Measurements from ENCODE around the gene ATG13. TPM values are rescaled to one million over a fixed set of nuclear protein-coding genes. Genes with fewer than 3 reads are reported as not detected.

The ATG13 gene
- total and polyA plus RNA-seq, 2 experiments from 2014 or later: 32.9 to 71.1 TPM

DNA sequence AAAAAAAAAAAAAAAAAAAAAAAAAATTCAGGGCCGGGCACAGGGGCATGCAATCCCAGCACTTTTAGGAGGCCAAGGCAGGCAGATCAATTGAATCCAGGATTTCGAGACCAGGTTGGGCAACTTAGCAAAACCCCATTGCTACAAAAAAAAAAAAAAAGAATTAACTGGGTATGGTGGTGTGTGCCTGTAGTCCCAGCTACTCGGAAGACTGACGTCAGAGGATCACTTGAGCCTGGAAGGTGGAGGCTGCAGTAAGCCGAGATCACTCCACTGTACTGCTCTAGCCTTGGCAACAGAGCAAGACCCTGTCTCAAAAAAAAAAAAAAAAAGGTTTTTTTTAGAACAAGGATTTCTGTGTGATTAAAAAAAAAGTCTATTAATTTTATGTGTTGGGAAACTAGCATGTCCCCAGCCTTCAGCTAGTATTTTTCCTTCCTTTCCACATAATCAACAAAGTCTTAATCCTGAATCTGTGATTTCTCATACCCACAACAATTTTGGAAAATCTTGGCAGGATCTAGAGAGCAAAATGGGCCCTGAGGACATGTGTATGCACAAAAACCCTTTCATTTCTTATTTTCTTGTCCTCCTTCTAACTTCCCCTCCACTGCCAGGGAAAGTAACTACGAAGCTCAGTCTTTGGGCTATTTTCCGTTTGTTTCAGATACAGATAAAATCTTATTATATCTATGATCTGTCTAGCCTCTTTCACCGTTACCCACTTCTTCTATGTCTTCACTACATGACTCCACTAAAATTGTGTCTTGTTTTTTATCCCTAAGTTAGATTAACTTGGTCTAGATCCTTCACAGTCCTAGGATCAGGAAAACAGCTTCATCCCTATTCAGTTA is 17.8 kb upstream of the ATG13 start (continued):
- TF ChIP-seq, protein P1, sequence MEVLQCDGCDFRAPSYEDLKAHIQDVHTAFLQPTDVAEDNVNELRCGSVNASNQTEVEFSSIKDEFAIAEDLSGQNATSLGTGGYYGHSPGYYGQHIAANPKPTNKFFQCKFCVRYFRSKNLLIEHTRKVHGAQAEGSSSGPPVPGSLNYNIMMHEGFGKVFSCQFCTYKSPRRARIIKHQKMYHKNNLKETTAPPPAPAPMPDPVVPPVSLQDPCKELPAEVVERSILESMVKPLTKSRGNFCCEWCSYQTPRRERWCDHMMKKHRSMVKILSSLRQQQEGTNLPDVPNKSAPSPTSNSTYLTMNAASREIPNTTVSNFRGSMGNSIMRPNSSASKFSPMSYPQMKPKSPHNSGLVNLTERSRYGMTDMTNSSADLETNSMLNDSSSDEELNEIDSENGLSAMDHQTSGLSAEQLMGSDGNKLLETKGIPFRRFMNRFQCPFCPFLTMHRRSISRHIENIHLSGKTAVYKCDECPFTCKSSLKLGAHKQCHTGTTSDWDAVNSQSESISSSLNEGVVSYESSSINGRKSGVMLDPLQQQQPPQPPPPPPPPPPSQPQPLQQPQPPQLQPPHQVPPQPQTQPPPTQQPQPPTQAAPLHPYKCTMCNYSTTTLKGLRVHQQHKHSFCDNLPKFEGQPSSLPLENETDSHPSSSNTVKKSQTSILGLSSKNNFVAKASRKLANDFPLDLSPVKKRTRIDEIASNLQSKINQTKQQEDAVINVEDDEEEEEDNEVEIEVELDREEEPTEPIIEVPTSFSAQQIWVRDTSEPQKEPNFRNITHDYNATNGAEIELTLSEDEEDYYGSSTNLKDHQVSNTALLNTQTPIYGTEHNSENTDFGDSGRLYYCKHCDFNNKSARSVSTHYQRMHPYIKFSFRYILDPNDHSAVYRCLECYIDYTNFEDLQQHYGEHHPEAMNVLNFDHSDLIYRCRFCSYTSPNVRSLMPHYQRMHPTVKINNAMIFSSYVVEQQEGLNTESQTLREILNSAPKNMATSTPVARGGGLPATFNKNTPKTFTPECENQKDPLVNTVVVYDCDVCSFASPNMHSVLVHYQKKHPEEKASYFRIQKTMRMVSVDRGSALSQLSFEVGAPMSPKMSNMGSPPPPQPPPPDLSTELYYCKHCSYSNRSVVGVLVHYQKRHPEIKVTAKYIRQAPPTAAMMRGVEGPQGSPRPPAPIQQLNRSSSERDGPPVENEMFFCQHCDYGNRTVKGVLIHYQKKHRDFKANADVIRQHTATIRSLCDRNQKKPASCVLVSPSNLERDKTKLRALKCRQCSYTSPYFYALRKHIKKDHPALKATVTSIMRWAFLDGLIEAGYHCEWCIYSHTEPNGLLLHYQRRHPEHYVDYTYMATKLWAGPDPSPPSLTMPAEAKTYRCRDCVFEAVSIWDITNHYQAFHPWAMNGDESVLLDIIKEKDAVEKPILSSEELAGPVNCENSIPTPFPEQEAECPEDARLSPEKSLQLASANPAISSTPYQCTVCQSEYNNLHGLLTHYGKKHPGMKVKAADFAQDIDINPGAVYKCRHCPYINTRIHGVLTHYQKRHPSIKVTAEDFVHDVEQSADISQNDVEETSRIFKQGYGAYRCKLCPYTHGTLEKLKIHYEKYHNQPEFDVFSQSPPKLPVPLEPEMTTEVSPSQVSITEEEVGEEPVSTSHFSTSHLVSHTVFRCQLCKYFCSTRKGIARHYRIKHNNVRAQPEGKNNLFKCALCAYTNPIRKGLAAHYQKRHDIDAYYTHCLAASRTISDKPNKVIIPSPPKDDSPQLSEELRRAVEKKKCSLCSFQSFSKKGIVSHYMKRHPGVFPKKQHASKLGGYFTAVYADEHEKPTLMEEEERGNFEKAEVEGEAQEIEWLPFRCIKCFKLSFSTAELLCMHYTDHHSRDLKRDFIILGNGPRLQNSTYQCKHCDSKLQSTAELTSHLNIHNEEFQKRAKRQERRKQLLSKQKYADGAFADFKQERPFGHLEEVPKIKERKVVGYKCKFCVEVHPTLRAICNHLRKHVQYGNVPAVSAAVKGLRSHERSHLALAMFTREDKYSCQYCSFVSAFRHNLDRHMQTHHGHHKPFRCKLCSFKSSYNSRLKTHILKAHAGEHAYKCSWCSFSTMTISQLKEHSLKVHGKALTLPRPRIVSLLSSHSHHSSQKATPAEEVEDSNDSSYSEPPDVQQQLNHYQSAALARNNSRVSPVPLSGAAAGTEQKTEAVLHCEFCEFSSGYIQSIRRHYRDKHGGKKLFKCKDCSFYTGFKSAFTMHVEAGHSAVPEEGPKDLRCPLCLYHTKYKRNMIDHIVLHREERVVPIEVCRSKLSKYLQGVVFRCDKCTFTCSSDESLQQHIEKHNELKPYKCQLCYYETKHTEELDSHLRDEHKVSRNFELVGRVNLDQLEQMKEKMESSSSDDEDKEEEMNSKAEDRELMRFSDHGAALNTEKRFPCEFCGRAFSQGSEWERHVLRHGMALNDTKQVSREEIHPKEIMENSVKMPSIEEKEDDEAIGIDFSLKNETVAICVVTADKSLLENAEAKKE (CRISPR knock-in tag; IDR thresholded peaks at IDR 0.05): no peak

DNA sequence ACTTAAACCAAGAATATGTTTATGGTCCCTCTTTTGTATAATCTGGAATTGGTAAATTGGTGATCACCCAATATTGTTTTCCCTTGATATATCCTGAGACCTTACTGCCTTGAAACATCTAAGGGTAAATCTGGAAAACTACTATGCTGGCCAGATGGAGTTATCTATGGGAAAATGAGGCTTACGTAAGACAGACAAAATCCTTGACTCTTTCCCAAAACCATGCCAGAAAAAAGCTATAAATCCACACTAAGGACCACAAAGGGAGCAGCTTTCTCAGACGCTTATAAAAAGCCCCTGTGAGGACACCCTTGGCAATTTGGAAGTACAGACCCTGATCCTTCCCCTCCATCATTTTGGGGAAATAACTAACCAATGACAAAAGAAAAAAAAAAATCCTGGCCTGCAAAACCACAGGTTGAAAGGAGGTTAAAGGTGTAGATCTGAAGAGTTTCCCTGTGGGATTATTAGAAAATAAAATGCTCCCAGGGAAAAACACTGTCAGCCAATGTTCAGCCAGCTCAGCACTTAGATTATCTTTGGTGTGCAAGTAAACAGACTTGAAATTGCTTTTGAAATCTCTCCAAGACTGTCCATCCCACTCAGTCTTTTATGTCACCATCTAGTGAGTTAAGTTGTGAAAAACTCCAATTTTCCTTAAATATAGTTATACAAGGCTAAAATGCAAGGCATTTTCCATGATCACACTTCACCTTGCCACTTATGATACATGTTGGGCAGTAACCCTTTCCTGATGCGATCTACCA is 17.0 kb upstream of the ATG13 start:
- Histone ChIP-seq H3K27ac (ENCODE audit: low read depth) (no peak overlapping the region), H3F3A (replicated peaks; ENCODE audit: low read depth) (0 out of 2 replicates have a peak, but pooled peaks cover 5% of the 10 kb centered on the region), H2AFZ (no peak overlapping the region), H3K4me3 (no peak overlapping the region), H3K27me3 (ENCODE audit: insufficient read depth) (no peaks in the 10 kb centered on the region), H3K4me2 (no peak overlapping the region), H3K4me1 (ENCODE audit: insufficient read depth) (no peaks in the 10 kb centered on the region), H3K36me3 (ENCODE audit: insufficient read depth) (no peaks in the 10 kb centered on the region), H3K9me2 (ENCODE audit: insufficient read depth) (no peaks in the 10 kb centered on the region), H4K20me1 (replicated peaks; ENCODE audit: insufficient read depth) (no peaks in the 10 kb centered on the region; the same call in 1 of the 2 replicates), H3K79me2 (replicated peaks; ENCODE audit: insufficient read depth) (no peaks in the 10 kb centered on the region)
- ATAC-seq (no peak), DNase-seq (ENCODE audit: low spot score) (no peak)
- H3K4me1 Mint-ChIP-seq: no peaks in the 10 kb centered on the region
- no peaks in the 10 kb centered on the region for H3K9me3 Mint-ChIP-seq
- H3K4me3 Mint-ChIP-seq: no peak overlapping the region
- H3K36me3 Mint-ChIP-seq (ENCODE audit: low read depth): no peaks in the 10 kb centered on the region
- H3K27ac Mint-ChIP-seq: no peak overlapping the region
- peaks cover 5% of the 10 kb centered on the region for H3K27me3 Mint-ChIP-seq (ENCODE audit: insufficient read depth, low read depth, poor library complexity)
- no peak for TF ChIP-seq EZH2phosphoT487 (IDR thresholded peaks at IDR 0.05; ENCODE audit: unreplicated experiment)
- no peak for TF ChIP-seq CREB1 (CRISPR knock-in tag; IDR thresholded peaks at IDR 0.05; ENCODE audit: low read depth)
- no peak for TF ChIP-seq ZNF114 (CRISPR knock-in tag; IDR thresholded peaks at IDR 0.05)
